Gastroesophageal sphincter (tissue), 4 donors: ENCODE results near the gene AQR. TPM values are rescaled to one million over a fixed set of nuclear protein-coding genes. Genes with fewer than 3 reads are reported as not detected.

Experiments
- ATAC-seq: fragments of 150-250 bp; one replicate; pipeline ENCODE4 v1.9.1; 2016; ENCODE audit warnings: mild to moderate bottlenecking, moderate library complexity
- H3K27ac ChIP-seq, 4 donors: fragments of 200-600 bp; sonication (generic) in 3 of 4; 1 replicate in 3 of 4; 2 replicates in 1 of 4; pipeline ENCODE4 v1.5.1; 2016 to 2019
- H3K27me3 ChIP-seq: fragments of 200-600 bp; sonication (generic); one replicate; pipeline ENCODE4 v1.5.1; 2019
- H3K36me3 ChIP-seq, 2 donors: fragments of 200-600 bp; sonication (generic); one replicate each; pipeline ENCODE4 v1.5.1; 2019; ENCODE audit warnings: control low read depth in 1 of 2
- H3K4me1 ChIP-seq, 3 donors: fragments of 200-600 bp; sonication (generic); 1 replicate in 2 of 3; 2 replicates in 1 of 3; pipeline ENCODE4 v1.5.1; 2016 to 2019; ENCODE audit warnings: control low read depth in 2 of 3
- H3K4me3 ChIP-seq, 2 donors: fragments of 200-600 bp; sonication (generic); one replicate each; pipeline ENCODE4 v1.5.1; 2019; ENCODE audit warnings: mild to moderate bottlenecking in 1 of 2, moderate library complexity in 1 of 2
- H3K9me3 ChIP-seq, 3 donors: fragments of 200-600 bp; sonication (generic); one replicate each; pipeline ENCODE4 v1.5.1; 2017 to 2019; ENCODE audit warnings: control low read depth in 2 of 3
- EP300 ChIP-seq: sonication (generic); formaldehyde crosslinking; IDR thresholded peaks from one replicate; pipeline ENCODE4 v1.6.1; 2017; ENCODE audit warnings: antibody characterized with exemption, mild to moderate bottlenecking
- POLR2A ChIP-seq, 2 donors: fragments of 450-650 bp; IDR thresholded peaks; one replicate each; pipeline ENCODE4 v1.6.1; 2017; ENCODE audit warnings: antibody characterized with exemption in 2 of 2, mild to moderate bottlenecking in 2 of 2, moderate library complexity in 1 of 2
- POLR2AphosphoS5 ChIP-seq: sonication (generic); formaldehyde crosslinking; IDR thresholded peaks from one replicate; pipeline ENCODE4 v1.6.1; 2017; ENCODE audit warnings: antibody characterized with exemption
- WGBS, 2 donors: methylation state at CpG; one replicate each; pipeline ENCODE4 v1.1.5; 2018; ENCODE audit warnings: low coverage in 1 of 2; 5-methylcytosine and 5-hydroxymethylcytosine counted together
- total RNA-seq, 4 donors: library from RNA; depleted of rRNA; stranded (reverse); fragments of >200 nt; gene quantifications; one replicate each; pipeline ENCODE4 v1.1.0, GENCODE V29; 2016
- TF ChIP-seq, protein P1 (sequence below), 4 experiments: fragments of 200-600 bp in 2 of 4; fragments of 450-650 bp in 2 of 4; sonication (generic) in 1 of 4; IDR thresholded peaks; one replicate each; pipeline ENCODE4 v1.5.1; 2017 to 2019; ENCODE audit warnings: antibody characterized with exemption in 4 of 4, mild to moderate bottlenecking in 2 of 4, moderate library complexity in 2 of 4

Gene AQR
- total RNA-seq, 4 donors from 2014 or later, result 16.4 to 26.9 (median 24.7) TPM

DNA sequence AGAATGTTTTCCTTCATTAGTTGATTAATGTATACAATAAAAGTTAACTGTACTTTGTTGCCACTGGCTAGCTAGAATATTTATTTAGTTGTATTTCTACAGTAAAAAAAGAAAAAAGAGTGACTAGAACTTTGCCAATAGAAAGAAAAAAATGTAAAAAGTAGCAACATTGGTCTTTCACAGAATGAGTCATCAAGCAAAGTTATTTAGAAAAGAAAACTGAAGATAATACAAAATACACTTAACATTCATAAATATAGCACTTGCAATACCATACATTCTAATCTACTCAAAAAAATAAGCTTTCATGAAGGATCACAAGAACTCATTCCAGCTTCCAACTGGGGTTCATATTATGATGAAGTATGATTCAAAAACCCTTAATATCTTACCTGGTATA, 83.4 kb downstream of the AQR start:
- H3K36me3 ChIP-seq, result peaks cover 0 to 85% of the 10 kb centered on the region in 2 donors
- ATAC-seq, result no peak
- H3K4me1 ChIP-seq, result no peaks in the 10 kb centered on the region

DNA sequence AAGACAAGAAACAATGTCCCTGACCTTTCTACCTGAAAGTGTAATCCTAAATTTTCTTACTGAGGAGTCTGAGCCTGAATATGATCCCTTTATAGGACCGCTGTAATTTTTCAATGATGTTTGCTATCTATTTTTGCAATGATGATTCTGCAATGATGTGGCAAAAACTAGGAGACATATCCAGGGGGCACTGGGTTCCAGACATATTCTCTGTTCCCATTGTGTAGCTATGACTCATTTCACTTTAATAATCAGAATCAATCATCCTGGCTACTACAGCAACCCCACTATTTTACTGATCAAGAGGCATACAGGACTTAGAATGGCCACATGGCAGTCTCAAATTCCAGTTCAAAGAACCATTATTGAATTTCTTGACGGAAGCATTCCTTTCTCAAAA, 85.9 kb downstream of the AQR start:
- H3K27me3 ChIP-seq, result no peaks in the 10 kb centered on the region
- H3K27ac ChIP-seq, result no peak overlapping the region
- 100% methylated on average over 2 of the region's 2 CpGs for WGBS, 2 donors
- H3K4me3 ChIP-seq, result no peak overlapping the region
- no peak for ATAC-seq
- no peak for TF ChIP-seq POLR2A (IDR thresholded peaks at IDR 0.05)
- no peak for TF ChIP-seq POLR2AphosphoS5
- no peak for TF ChIP-seq EP300
- TF ChIP-seq, protein P1, sequence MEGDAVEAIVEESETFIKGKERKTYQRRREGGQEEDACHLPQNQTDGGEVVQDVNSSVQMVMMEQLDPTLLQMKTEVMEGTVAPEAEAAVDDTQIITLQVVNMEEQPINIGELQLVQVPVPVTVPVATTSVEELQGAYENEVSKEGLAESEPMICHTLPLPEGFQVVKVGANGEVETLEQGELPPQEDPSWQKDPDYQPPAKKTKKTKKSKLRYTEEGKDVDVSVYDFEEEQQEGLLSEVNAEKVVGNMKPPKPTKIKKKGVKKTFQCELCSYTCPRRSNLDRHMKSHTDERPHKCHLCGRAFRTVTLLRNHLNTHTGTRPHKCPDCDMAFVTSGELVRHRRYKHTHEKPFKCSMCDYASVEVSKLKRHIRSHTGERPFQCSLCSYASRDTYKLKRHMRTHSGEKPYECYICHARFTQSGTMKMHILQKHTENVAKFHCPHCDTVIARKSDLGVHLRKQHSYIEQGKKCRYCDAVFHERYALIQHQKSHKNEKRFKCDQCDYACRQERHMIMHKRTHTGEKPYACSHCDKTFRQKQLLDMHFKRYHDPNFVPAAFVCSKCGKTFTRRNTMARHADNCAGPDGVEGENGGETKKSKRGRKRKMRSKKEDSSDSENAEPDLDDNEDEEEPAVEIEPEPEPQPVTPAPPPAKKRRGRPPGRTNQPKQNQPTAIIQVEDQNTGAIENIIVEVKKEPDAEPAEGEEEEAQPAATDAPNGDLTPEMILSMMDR (IDR thresholded peaks at IDR 0.05), result no peak
- peaks cover 0 to 92% of the 10 kb centered on the region in 2 donors for H3K36me3 ChIP-seq
- no peaks in the 10 kb centered on the region for H3K4me1 ChIP-seq
- no peaks in the 10 kb centered on the region for H3K9me3 ChIP-seq

More for the DNA sequence above, 83.4 kb downstream of the AQR start:
- H3K27ac ChIP-seq, result no peak overlapping the region
- no peaks in the 10 kb centered on the region for H3K27me3 ChIP-seq
- no peak overlapping the region for H3K4me3 ChIP-seq
- TF ChIP-seq, protein P1 (IDR thresholded peaks at IDR 0.05), result no peak
- TF ChIP-seq POLR2A (IDR thresholded peaks at IDR 0.05) (no peak), EP300 (no peak), POLR2AphosphoS5 (no peak)
- no peaks in the 10 kb centered on the region for H3K9me3 ChIP-seq

DNA sequence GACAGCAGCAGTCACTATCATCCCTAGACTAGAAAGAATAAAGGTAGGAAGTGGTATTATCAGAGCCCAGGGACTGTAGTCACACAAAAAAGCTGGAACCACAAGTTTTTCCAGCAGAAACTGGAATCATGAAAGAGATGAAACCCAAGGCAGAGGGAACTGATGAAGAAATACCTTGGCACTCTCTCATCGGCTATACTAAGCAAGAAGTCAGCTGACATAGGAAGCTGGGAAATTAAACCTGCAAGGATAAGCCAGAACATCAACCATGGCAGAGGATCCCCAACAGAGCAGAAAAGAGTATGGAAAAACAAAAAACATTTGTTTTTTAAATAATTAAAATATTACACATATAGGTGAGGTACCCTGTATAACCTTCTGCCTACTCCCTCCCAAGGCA, 86.5 kb downstream of the AQR start:
- Histone ChIP-seq H3K4me3 (no peak overlapping the region), H3K4me1 (no peaks in the 10 kb centered on the region), H3K9me3 (no peaks in the 10 kb centered on the region), H3K27me3 (no peaks in the 10 kb centered on the region), H3K27ac (no peak overlapping the region), H3K36me3 (peaks cover 0 to 89% of the 10 kb centered on the region in 2 donors)
- no peak for TF ChIP-seq POLR2AphosphoS5
- 90 to 100% methylated on average over 1 of the region's 1 CpG for WGBS, 2 donors
- ATAC-seq, result no peak

DNA sequence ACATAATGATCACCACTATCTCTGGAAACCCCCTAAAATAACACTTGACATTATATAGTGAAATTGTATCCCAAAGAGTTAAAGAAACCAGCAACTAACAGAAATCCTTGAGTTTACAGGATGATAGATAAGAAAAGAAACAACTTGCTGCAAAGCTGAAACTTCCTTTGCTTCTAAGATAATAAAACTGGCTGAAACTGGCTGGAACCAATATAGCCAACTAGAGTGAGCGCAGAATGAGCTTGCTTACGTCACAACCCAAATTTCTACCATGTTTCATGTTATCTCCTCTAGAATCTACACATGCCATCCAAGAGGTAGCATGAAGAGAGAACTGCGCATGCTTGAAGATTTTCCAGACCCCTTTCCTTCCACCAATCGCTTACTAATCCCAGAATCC, 90.4 kb downstream of the AQR start:
- H3K36me3 ChIP-seq, result peaks cover 0 to 86% of the 10 kb centered on the region in 2 donors
- WGBS, 2 donors, result 84 to 85% methylated on average over 4 of the region's 4 CpGs
- H3K27ac ChIP-seq, result no peak overlapping the region
- no peak overlapping the region for H3K4me3 ChIP-seq
- H3K27me3 ChIP-seq, result no peaks in the 10 kb centered on the region
- no peaks in the 10 kb centered on the region for H3K9me3 ChIP-seq
- no peaks in the 10 kb centered on the region for H3K4me1 ChIP-seq
- no peak for ATAC-seq
- no peak for TF ChIP-seq POLR2A (IDR thresholded peaks at IDR 0.05)
- TF ChIP-seq, protein P1 (IDR thresholded peaks at IDR 0.05), result no peak
- no peak for TF ChIP-seq EP300
- no peak for TF ChIP-seq POLR2AphosphoS5

DNA sequence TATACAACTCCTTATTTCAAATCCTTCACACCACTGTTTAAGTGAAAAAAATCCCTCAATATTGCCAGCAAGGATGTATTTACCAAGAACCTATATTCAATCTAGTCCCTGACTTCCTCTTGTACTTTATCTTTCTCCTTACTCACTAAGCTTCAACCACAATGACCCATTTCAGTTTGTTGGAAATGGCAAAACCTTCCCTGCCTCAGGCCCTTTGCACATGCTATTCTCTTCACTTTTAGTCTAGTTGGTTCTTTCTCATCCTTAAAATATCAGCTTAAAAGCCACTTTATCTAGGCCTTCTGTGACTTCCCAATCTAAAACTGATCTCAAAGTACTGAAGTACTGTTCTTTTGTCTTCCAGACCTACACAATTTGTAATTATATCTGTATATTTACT, 92.9 kb downstream of the AQR start:
- H3K27ac ChIP-seq, result no peak overlapping the region
- TF ChIP-seq, protein P1 (IDR thresholded peaks at IDR 0.05), result no peak
- TF ChIP-seq POLR2AphosphoS5, result no peak
- no peak for TF ChIP-seq POLR2A (IDR thresholded peaks at IDR 0.05)
- no peak for TF ChIP-seq EP300
- peaks cover 0 to 79% of the 10 kb centered on the region in 2 donors for H3K36me3 ChIP-seq
- no peaks in the 10 kb centered on the region for H3K4me1 ChIP-seq
- H3K4me3 ChIP-seq, result no peak overlapping the region
- ATAC-seq, result no peak
- no peaks in the 10 kb centered on the region for H3K27me3 ChIP-seq
- no peaks in the 10 kb centered on the region for H3K9me3 ChIP-seq
